Adipocyte (in vitro differentiated cells): ENCODE measurements around the gene RPS16.

ENCODE experiments used
- DNase-seq: peaks from one replicate; pipeline ENCODE4 v3.0.0-alpha.2; 2015; ENCODE audit warnings: low read depth
- H3K27me3 ChIP-seq: replicated peaks from 2 replicates; pipeline ENCODE4 v1.7.0; 2013; ENCODE audit warnings: mild to moderate bottlenecking, low read length, moderate library complexity; ENCODE audit not compliant: control insufficient read depth, insufficient read depth
- H3K36me3 ChIP-seq: 2 replicates; pipeline ENCODE4 v1.7.0; 2013; ENCODE audit warnings: low read length, mild to moderate bottlenecking, moderate library complexity; ENCODE audit not compliant: control insufficient read depth, insufficient read depth, severe bottlenecking
- H3K4me1 ChIP-seq: 2 replicates; pipeline ENCODE4 v1.7.0; 2013; ENCODE audit warnings: mild to moderate bottlenecking, low read length, moderate library complexity; ENCODE audit not compliant: control insufficient read depth, insufficient read depth
- H3K4me3 ChIP-seq: 2 replicates; pipeline ENCODE4 v1.7.0; 2013; ENCODE audit warnings: mild to moderate bottlenecking, low read length, moderate library complexity
- H3K9ac ChIP-seq: 2 replicates; pipeline ENCODE4 v1.7.0; 2013; ENCODE audit warnings: mild to moderate bottlenecking, low read length, moderate library complexity
- H3K9me3 ChIP-seq: 2 replicates; pipeline ENCODE4 v1.7.0; 2013; ENCODE audit warnings: mild to moderate bottlenecking, low read length, moderate library complexity; ENCODE audit not compliant: control insufficient read depth

Gene RPS16

GRCh38 chr19:39448271-39448670 is 12.5 kb upstream of the RPS16 start:
- peak overlapping the region; percentile 42 for H3K4me3 ChIP-seq
- H3K27me3 ChIP-seq = no peaks in the 10 kb centered on the region
- peaks cover 9% of the 10 kb centered on the region for H3K36me3 ChIP-seq
- DNase-seq = peak; percentile 30
- H3K9me3 ChIP-seq = no peaks in the 10 kb centered on the region
- peak overlapping the region; percentile 38 for H3K9ac ChIP-seq
- H3K4me1 ChIP-seq = peaks cover 27% of the 10 kb centered on the region

DNA sequence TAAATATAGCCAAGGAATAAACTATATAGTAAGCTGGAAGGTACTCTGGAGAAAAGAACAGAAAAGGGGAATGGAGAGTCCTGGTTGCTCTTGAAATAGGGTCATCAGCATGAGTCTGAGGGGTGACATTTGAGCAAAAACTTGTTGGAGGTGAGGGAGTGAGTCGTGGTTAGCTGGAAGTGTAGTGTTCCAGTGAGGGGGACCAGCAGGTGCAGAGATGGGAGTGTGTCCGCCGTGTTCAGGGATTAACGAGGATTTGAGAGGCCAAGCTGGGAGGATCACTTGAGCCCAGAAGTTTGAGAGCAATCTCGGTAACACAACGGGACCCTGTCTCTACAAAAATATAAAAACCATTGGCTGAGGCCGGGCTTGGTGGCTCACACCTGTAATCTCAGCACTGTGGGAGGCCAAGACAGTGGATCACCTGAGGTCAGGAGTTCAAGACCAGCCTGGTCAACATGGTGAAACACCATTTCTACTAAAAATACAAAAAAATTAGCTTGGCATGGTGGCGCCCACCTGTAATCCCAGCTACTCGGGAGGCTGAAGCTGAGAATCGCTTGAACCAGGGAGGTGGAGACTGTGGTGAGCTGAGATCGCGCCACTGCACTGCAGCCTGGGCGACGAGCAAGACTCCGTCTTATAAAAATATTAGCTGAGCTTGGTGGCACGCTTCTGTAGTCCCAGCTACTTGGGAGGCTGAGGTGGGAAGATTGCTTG is 10.8 kb upstream of the RPS16 start:
- H3K4me1 ChIP-seq = peaks cover 27% of the 10 kb centered on the region
- H3K27me3 ChIP-seq = no peaks in the 10 kb centered on the region
- H3K4me3 ChIP-seq = peak overlapping the region; percentile 97
- DNase-seq = no peak
- H3K9me3 ChIP-seq = no peaks in the 10 kb centered on the region
- peaks cover 2% of the 10 kb centered on the region for H3K36me3 ChIP-seq
- H3K9ac ChIP-seq = peak overlapping the region; percentile 95

DNA sequence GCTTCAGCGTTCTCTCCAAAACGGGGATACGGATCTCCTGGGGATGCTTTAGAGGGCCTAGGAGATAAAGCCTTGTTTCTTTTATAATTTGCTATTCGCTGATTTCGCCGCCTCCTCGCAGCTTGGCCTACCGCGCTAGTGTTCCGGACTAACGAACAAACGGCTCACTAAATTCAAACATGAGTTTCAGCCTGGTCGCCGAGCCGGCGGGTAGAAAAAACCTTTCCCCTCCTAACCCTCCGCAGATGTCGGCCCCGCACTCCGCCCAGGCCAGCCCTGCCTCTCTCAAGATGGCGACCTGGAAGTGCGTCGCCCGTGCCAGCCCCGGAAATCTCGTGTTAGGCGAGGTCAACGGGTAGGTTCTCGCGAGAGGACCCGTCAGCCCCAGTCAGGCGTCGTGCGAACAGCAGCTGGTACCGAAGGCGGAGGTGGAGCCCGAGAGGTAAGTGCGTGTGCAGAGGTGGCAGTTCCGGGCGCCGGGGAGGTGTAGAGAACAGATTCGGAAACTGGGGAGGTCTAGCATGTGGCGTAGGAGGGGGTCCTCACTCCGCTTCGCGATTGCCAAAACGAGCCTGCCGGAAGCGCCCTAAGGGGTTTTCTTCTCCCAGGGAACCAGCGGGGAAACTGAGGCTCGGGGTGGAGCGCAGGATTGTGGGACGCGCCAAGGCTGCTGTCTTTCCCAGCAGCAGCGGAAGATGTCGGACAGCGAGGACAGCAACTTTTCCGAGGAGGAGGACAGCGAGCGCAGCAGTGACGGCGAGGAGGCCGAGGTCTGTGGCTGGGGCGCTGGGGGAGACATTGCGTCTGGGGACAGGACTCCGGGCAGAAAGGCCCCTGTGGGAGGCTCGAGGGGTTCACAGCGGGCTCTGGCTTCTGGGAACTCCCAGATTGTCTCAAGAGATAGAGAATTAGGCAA is 9.7 kb upstream of the RPS16 start, which contains the start of gene SUPT5H:
Gene SUPT5H, plus strand, starts transcription at position 387 of the 916 bp plus-strand sequence. Its CDS starts 309 bp downstream, at position 696.
- Histone ChIP-seq H3K27me3 (no peaks in the 10 kb centered on the region), H3K36me3 (peaks cover 2% of the 10 kb centered on the region), H3K9me3 (no peaks in the 10 kb centered on the region), H3K4me3 (peak within 1 kb of the TSS; percentile 97), H3K4me1 (peaks cover 32% of the 10 kb centered on the region), H3K9ac (peak within 1 kb of the TSS; percentile 95)
- peak; percentile 99 for DNase-seq

DNA sequence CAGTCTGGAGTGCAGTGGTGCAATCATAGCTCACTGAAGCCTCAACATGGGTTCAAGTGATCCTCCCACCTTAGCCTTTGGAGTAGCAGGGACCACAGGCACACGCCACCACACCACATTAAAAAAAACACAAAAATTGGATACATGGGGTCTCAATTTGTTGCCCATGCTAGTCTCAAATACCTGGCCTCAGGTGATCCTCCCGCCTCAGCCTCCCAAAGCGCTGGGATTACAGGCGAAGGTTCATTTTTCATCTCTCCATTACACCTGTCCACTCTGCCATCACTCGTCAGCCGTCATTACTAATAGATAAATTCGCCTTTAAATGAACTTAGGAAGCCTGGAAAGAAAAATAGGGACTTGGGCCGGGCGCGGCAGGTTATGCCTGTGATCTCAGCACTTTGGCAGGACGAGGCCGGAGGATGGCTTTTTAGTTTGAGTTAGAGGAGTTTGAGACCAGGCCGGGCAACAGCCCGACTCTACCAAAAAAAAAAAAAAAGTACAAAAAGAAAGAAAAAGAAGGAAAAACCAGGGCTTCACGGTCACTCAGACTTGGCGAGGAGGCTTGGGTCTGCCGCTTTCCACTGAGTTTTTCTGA is 8.9 kb upstream of the RPS16 start:
- H3K4me1 ChIP-seq = peaks cover 32% of the 10 kb centered on the region
- H3K4me3 ChIP-seq = peak overlapping the region; percentile 97
- no peaks in the 10 kb centered on the region for H3K9me3 ChIP-seq
- DNase-seq = peak; percentile 53
- H3K27me3 ChIP-seq = no peaks in the 10 kb centered on the region
- peak overlapping the region; percentile 95 for H3K9ac ChIP-seq
- peaks cover 2% of the 10 kb centered on the region for H3K36me3 ChIP-seq

DNA sequence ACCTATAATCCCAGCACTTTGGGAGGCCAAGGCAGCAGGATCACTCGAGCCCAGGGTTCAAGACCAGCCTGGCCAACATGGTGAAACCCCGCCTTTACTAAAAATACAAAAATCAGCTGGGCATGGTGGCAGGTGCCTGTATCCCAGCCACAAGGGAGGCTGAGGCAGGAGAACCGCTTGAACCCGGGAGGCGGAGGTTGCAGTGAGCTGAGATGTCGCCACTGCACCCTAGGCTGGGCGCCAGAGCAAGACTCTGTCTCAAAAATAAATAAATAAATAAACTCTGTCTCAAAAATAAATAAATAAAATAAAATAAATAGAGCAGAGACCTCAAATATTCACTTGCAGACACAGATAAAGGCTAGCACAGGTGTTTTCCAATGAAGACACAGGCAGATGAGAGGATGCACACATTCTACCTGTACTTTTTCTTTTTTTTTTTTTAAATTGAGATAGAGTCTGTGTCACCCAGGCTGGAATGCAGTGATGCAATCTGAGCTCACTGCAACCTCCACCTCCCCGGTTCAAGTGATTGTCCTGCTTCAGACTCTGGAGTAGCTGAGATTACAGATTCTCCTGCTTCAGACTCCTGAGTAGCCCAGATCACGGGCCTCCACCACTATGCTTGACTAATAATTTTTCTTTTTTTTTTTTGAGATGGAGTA is 2.7 kb upstream of the RPS16 start:
- no peaks in the 10 kb centered on the region for H3K9me3 ChIP-seq
- H3K27me3 ChIP-seq = no peaks in the 10 kb centered on the region
- peak; percentile 35 for DNase-seq
- no peak overlapping the region for H3K4me3 ChIP-seq
- peaks cover 13% of the 10 kb centered on the region for H3K36me3 ChIP-seq
- H3K4me1 ChIP-seq = peaks cover 24% of the 10 kb centered on the region
- H3K9ac ChIP-seq = no peak overlapping the region

GRCh38 chr19:39436350-39436716 is 584 bp upstream of the RPS16 start:
- no peak for DNase-seq
- peak overlapping the region; percentile 98 for H3K9ac ChIP-seq
- H3K9me3 ChIP-seq = no peaks in the 10 kb centered on the region
- peak overlapping the region; percentile 96 for H3K4me3 ChIP-seq
- H3K4me1 ChIP-seq = peaks cover 24% of the 10 kb centered on the region
- peaks cover 29% of the 10 kb centered on the region for H3K36me3 ChIP-seq
- no peaks in the 10 kb centered on the region for H3K27me3 ChIP-seq

DNA sequence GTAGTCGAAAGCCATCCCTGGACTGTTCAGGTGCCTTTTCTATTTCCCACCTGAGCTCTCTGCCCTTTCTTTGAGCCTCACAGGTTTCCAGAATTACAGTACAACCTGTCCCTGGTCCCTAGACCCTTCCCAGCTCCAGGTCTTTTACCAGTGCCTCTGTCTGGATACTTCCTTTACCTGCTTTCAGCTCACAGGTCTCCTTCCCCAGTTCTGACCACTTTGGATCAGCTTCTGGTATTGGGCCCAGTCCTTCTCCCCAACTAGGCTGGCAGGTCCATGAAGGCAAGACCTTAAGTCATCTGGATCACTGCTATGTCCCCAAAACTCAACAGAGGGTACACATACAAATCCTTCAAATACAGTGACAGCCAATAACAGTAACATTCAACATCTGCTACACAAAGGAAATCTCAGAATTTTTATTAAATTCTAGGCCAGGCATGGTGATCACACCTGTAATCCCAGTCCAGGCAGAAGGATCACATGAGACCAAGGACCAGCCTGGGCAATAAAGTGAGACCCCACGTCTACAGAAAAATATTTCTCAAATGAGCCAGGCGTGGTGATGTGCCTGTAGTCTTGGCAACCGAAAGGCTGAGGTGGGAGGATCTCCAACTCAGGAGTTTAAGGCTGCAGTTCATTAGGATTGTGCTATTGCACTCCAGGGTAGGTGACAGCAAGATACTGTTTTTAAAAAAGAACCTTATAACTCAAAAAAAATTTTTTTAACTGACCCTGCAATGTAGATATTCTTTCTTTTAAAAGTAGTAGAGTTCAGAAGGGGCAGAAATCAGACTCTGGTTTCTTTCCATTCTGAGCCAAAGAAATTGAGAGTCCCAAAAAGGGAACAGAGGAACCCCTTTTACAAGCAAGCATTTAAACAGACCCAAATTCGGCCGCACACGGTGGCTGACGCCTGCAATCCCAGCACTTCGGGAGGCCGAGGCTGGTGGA is 1.3 kb downstream of the RPS16 start:
- DNase-seq = no peak
- H3K36me3 ChIP-seq = peaks cover 31% of the 10 kb centered on the region
- peaks cover 19% of the 10 kb centered on the region for H3K4me1 ChIP-seq
- H3K9me3 ChIP-seq = no peaks in the 10 kb centered on the region
- no peaks in the 10 kb centered on the region for H3K27me3 ChIP-seq
- H3K4me3 ChIP-seq = peak overlapping the region; percentile 96
- H3K9ac ChIP-seq = peak overlapping the region; percentile 98

- no peaks in the 10 kb centered on the region for H3K27me3 ChIP-seq
- H3K9ac ChIP-seq = peak overlapping the region; percentile 98
- DNase-seq = no peak
- peaks cover 25% of the 10 kb centered on the region for H3K4me1 ChIP-seq
- H3K9me3 ChIP-seq = no peaks in the 10 kb centered on the region
- peaks cover 31% of the 10 kb centered on the region for H3K36me3 ChIP-seq
- no peak overlapping the region for H3K4me3 ChIP-seq
These were observed 2.2 kb downstream of the RPS16 start for GRCh38 chr19:39433480-39434079.

DNA sequence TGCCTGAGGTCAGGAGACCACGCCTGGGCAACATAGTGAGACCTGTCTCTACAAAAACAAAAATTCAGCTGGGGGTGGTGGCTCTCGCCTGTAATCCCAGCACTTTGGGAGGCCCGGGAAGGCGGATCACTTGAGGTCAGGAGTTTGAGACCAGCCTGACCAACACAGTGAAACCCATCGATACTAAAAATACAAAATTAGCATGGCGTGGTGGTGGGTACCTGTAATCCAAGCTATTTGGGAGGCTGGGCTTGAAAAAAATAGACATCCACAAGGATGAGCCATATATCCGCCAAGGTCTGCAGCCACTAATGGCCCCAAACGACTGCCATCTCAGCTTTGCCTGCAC is 3.1 kb downstream of the RPS16 start:
- no peak overlapping the region for H3K9ac ChIP-seq
- no peaks in the 10 kb centered on the region for H3K9me3 ChIP-seq
- H3K4me1 ChIP-seq = peaks cover 33% of the 10 kb centered on the region
- no peak overlapping the region for H3K4me3 ChIP-seq
- no peaks in the 10 kb centered on the region for H3K27me3 ChIP-seq
- no peak for DNase-seq
- H3K36me3 ChIP-seq = peaks cover 31% of the 10 kb centered on the region
